PC-3 (cell line): ENCODE results near the gene FHAD1. TPM values are rescaled to one million over a fixed set of nuclear protein-coding genes. Genes with fewer than 3 reads are reported as not detected.

Experiments
- ATAC-seq: fragments of 200-7000 bp; cut with Tn5 transposase; 2 replicates; pipeline ENCODE4 v1.9.1; 2020; ENCODE audit warnings: mild to moderate bottlenecking, moderate library complexity
- Bru-seq: library from RNA; stranded (reverse); fragments of 400-500 nt; gene quantifications from one replicate; lab custom pipeline; 2021; lab: Mats Ljungman, UMichigan
- BruChase-seq, 2 experiments: library from RNA; stranded (reverse); fragments of 400-500 nt; gene quantifications; one replicate each; lab custom pipeline; 2021; lab: Mats Ljungman, UMichigan
- BruUV-seq: library from RNA; stranded (reverse); fragments of 400-500 nt; replicated peaks from 2 replicates; lab custom pipeline; 2021; lab: Mats Ljungman, UMichigan
- CTCF ChIA-PET: fragments of 300-600 bp; sonication (Branson Sonifier 250); formaldehyde crosslinking; loops from one replicate; lab custom pipeline; 2022; ENCODE audit warnings: antibody characterized with exemption; lab: Charles Lee
- POLR2A ChIA-PET: fragments of 300-600 bp; sonication (Branson Sonifier 250); formaldehyde crosslinking; loops from one replicate; lab custom pipeline; 2022; ENCODE audit warnings: antibody characterized with exemption; ENCODE audit not compliant: unreplicated experiment; lab: Charles Lee
- DNase-seq: peaks from one replicate; pipeline ENCODE4 v3.0.0-alpha.2; 2015
- H2AFZ ChIP-seq: fragments of 300-600 bp; sonication (generic); 2 replicates; pipeline ENCODE4 v1.6.0; 2016; ENCODE audit warnings: antibody characterized with exemption, low read length
- H3F3A ChIP-seq: fragments of 300-600 bp; sonication (generic); one replicate; pipeline ENCODE4 v1.6.0; 2017; ENCODE audit warnings: antibody characterized with exemption, low read length, control low read depth, mild to moderate bottlenecking; ENCODE audit not compliant: unreplicated experiment
- H3K27ac ChIP-seq: fragments of 300-600 bp; sonication (generic); 2 replicates; pipeline ENCODE4 v1.5.1; 2016; ENCODE audit warnings: mild to moderate bottlenecking, low read length
- H3K27me3 ChIP-seq: fragments of 300-600 bp; sonication (generic); 2 replicates; pipeline ENCODE4 v1.6.1; 2016; ENCODE audit warnings: low read length, mixed read lengths
- H3K36me3 ChIP-seq: fragments of 300-600 bp; sonication (generic); 2 replicates; pipeline ENCODE4 v1.6.1; 2016; ENCODE audit warnings: low read depth, mixed run types, low read length, mixed read lengths
- H3K4me1 ChIP-seq: fragments of 300-600 bp; sonication (generic); 2 replicates; pipeline ENCODE4 v1.5.1; 2016; ENCODE audit warnings: low read length; ENCODE audit not compliant: insufficient read depth
- H3K4me2 ChIP-seq: fragments of 300-600 bp; sonication (generic); 2 replicates; pipeline ENCODE4 v1.6.0; 2016; ENCODE audit warnings: low read length
- H3K4me3 ChIP-seq: fragments of 300-600 bp; sonication (generic); 2 replicates; pipeline ENCODE4 v1.5.1; 2016; ENCODE audit warnings: mild to moderate bottlenecking, low read length, mixed read lengths
- H3K79me2 ChIP-seq: fragments of 300-600 bp; sonication (generic); 2 replicates; pipeline ENCODE4 v1.6.1; 2017; ENCODE audit warnings: low read length, mixed read lengths
- H3K9ac ChIP-seq: fragments of 300-600 bp; sonication (generic); 2 replicates; pipeline ENCODE4 v1.6.0; 2016; ENCODE audit warnings: mild to moderate bottlenecking, low read length
- H3K9me2 ChIP-seq: fragments of 300-600 bp; sonication (generic); replicated peaks from 2 replicates; pipeline ENCODE4 v1.6.1; 2016; ENCODE audit warnings: mixed run types, low read length, mixed read lengths
- H3K9me3 ChIP-seq: fragments of 300-600 bp; sonication (generic); 2 replicates; pipeline ENCODE4 v1.6.1; 2016; ENCODE audit warnings: low read length, mixed read lengths
- H4K20me1 ChIP-seq: fragments of 300-600 bp; sonication (generic); 2 replicates; pipeline ENCODE4 v1.6.1; 2016; ENCODE audit warnings: low read length, mixed read lengths
- CTCF ChIP-seq: fragments of 300-600 bp; sonication (generic); conservative IDR thresholded peaks from 2 replicates; pipeline ENCODE4 v1.5.1; 2017; ENCODE audit warnings: antibody characterized with exemption, low read depth, mild to moderate bottlenecking, low read length
- EZH2 ChIP-seq: fragments of 300-600 bp; sonication (generic); IDR thresholded peaks from one replicate; pipeline ENCODE4 v1.6.1; 2017; ENCODE audit warnings: antibody characterized with exemption, mild to moderate bottlenecking, low read length; ENCODE audit not compliant: unreplicated experiment
- EZH2phosphoT487 ChIP-seq: fragments of 300-600 bp; sonication (generic); IDR thresholded peaks from 2 replicates; pipeline ENCODE4 v1.6.1; 2018; ENCODE audit warnings: mild to moderate bottlenecking, antibody characterized with exemption, low read length, borderline replicate concordance
- intact Hi-C: fragments of 100-400 bp; cut with micrococcal nuclease; formaldehyde crosslinking; loops from 2 replicates; pipeline ENCODE4 v1.9.0; 2023
- long read RNA-seq: library from polyadenylated mRNA; unstranded; transcript quantifications from one replicate; pipeline ENCODE4 v2.0.0, GENCODE V29; 2021; ENCODE audit not compliant: unreplicated experiment
- total RNA-seq: library from RNA; depleted of rRNA; stranded (reverse); fragments of >200 nt; gene quantifications from 2 replicates; pipeline ENCODE4 v1.2.3, GENCODE V29; 2014; rRNA removed

Gene FHAD1
- total RNA-seq (0.95 and 1.4 TPM in 2 replicates), Bru-seq, nascent RNA (percentile 17 among the genes with signal in this experiment), BruChase-seq, experiment 1, labeled RNA remaining after a 6-hour chase (percentile 12 among the genes with signal in this experiment), BruChase-seq, experiment 2, labeled RNA remaining after a 2-hour chase (percentile 14 among the genes with signal in this experiment)
- long read RNA-seq = 0 reads

- no TSS peak for BruUV-seq
- H3K9me3 ChIP-seq = no peaks in the 10 kb centered on the region
- H3K27me3 ChIP-seq = no peaks in the 10 kb centered on the region; the same call in 1 of the 2 replicates
- H3K9ac ChIP-seq = no peak within 1 kb of the TSS
- H3K27ac ChIP-seq = no peak within 1 kb of the TSS
- no peaks in the 10 kb centered on the region for H3F3A ChIP-seq
- peak within 1 kb of the TSS; percentile 28; the same call in 1 of the 2 replicates for H2AFZ ChIP-seq
- POLR2A ChIA-PET = no interaction called here
- no peaks in the 10 kb centered on the region for H3K36me3 ChIP-seq
- DNase-seq = peak; percentile 41
- H3K9me2 ChIP-seq = no peaks in the 10 kb centered on the region
- no peaks in the 10 kb centered on the region for H3K4me1 ChIP-seq
- no peaks in the 10 kb centered on the region for H3K79me2 ChIP-seq
- CTCF ChIA-PET = no interaction called here
- intact Hi-C loops = no loop called here
- H4K20me1 ChIP-seq = no peaks in the 10 kb centered on the region
- no peak for TF ChIP-seq CTCF
- TF ChIP-seq EZH2phosphoT487 = no peak
- no peak for TF ChIP-seq EZH2
- no peak; the same call in 1 of the 2 replicates for ATAC-seq
- peak within 1 kb of the TSS; percentile 53; the same call in 1 of the 2 replicates for H3K4me3 ChIP-seq
- peak within 1 kb of the TSS; percentile 63 for H3K4me2 ChIP-seq
Observed at GRCh38 chr1:15246960-15247614, at the start of gene FHAD1. FHAD1 (plus strand) TSS chr1:15247223; CDS start chr1:15251785, 4,562 bp downstream.

- H3K4me2 ChIP-seq = no peak overlapping the region
- peaks cover 42% of the 10 kb centered on the region for H3K79me2 ChIP-seq
- ATAC-seq = no peak
Observed at GRCh38 chr1:15197591-15198447, 49.2 kb upstream of the FHAD1 start.

More at GRCh38 chr1:15197591-15198447, 49.2 kb upstream of the FHAD1 start:
- Histone ChIP-seq H3K9ac (no peak overlapping the region), H3K9me2 (no peaks in the 10 kb centered on the region), H3K36me3 (no peaks in the 10 kb centered on the region; the same call in 1 of the 2 replicates), H3K27ac (no peak overlapping the region), H3F3A (peaks cover 4% of the 10 kb centered on the region), H2AFZ (no peak overlapping the region), H3K9me3 (no peaks in the 10 kb centered on the region), H3K4me1 (peaks cover 26% of the 10 kb centered on the region), H3K4me3 (no peak overlapping the region), H3K27me3 (no peaks in the 10 kb centered on the region), H4K20me1 (no peaks in the 10 kb centered on the region)
- CTCF ChIA-PET = no interaction called here
- POLR2A ChIA-PET = interaction anchor here (0.6 kb wide), 1 partner anchor 1185 kb away, joined by 4 read pairs; no protein-coding TSS in a partner anchor
- intact Hi-C loops = no loop called here
- DNase-seq = no peak
- no peak for TF ChIP-seq EZH2phosphoT487
- no peak for TF ChIP-seq EZH2
- TF ChIP-seq CTCF = no peak
- BruUV-seq = no TSS peak
